IMR-90 (cell line): ENCODE results near the gene SSR1. TPM values are rescaled to one million over a fixed set of nuclear protein-coding genes. Genes with fewer than 3 reads are reported as not detected.

Source experiments
- ATAC-seq: fragments of 200-7000 bp; cut with Tn5 transposase; 2 replicates; pipeline ENCODE4 v1.9.1; 2020; ENCODE audit warnings: low read depth, mild to moderate bottlenecking, moderate library complexity
- BruUV-seq: library from RNA; stranded (reverse); fragments of 400-500 nt; replicated peaks from 2 replicates; lab custom pipeline; 2021; lab: Mats Ljungman, UMichigan
- CTCF ChIA-PET: fragments of 300-600 bp; formaldehyde crosslinking; extraction: SDS; loops from one replicate; lab custom pipeline; 2021; ENCODE audit warnings: antibody characterized with exemption; lab: Yijun Ruan, JAX
- POLR2A ChIA-PET: fragments of 300-600 bp; sonication (Branson Sonifier 250); formaldehyde crosslinking; loops from one replicate; lab custom pipeline; 2022; ENCODE audit warnings: antibody characterized with exemption; ENCODE audit not compliant: unreplicated experiment; lab: Charles Lee
- DNase-seq: peaks from one replicate; pipeline ENCODE4 v3.0.0; 2013
- H2AFZ ChIP-seq: replicated peaks from 2 replicates; pipeline ENCODE3; 2013; ENCODE audit warnings: low read length, mild to moderate bottlenecking; ENCODE audit not compliant: poor library complexity
- H2AK5ac ChIP-seq: 2 replicates; pipeline ENCODE4 v1.6.1; 2013; ENCODE audit warnings: low read depth, low read length, inconsistent platforms
- H2AK9ac ChIP-seq: replicated peaks from 2 replicates; pipeline ENCODE3; 2013; ENCODE audit warnings: mild to moderate bottlenecking, low read depth, low read length, moderate library complexity; ENCODE audit not compliant: poor library complexity
- H2BK120ac ChIP-seq: 2 replicates; pipeline ENCODE4 v1.6.1; 2013; ENCODE audit warnings: low read depth, low read length, inconsistent platforms
- H2BK15ac ChIP-seq: 3 replicates; pipeline ENCODE4 v1.6.1; 2013; ENCODE audit warnings: low read depth, low read length, inconsistent platforms
- H2BK20ac ChIP-seq: 2 replicates; pipeline ENCODE4 v1.6.1; 2013; ENCODE audit warnings: low read depth, mild to moderate bottlenecking, inconsistent platforms, low read length, moderate library complexity
- H2BK5ac ChIP-seq: 2 replicates; pipeline ENCODE4 v1.6.1; 2013; ENCODE audit warnings: mild to moderate bottlenecking, low read depth, low read length, inconsistent platforms; ENCODE audit not compliant: poor library complexity, severe bottlenecking
- H3K14ac ChIP-seq: replicated peaks from 2 replicates; pipeline ENCODE4 v1.6.1; 2013; ENCODE audit warnings: low read depth, low read length, inconsistent platforms
- H3K18ac ChIP-seq: 2 replicates; pipeline ENCODE4 v1.6.1; 2013; ENCODE audit warnings: low read depth, low read length, control low read depth
- H3K23ac ChIP-seq: 2 replicates; pipeline ENCODE4 v1.6.1; 2013; ENCODE audit warnings: low read depth, low read length, inconsistent platforms
- H3K27ac ChIP-seq: 2 replicates; pipeline ENCODE4 v1.5.1; 2013; ENCODE audit warnings: mild to moderate bottlenecking, control low read depth, low read length; ENCODE audit not compliant: insufficient read depth
- H3K27me3 ChIP-seq: 2 replicates; pipeline ENCODE4 v1.6.1; 2013; ENCODE audit warnings: low read length; ENCODE audit not compliant: control insufficient read depth, insufficient read depth
- H3K36me3 ChIP-seq: 2 replicates; pipeline ENCODE4 v1.6.1; 2013; ENCODE audit warnings: low read length, mixed read lengths; ENCODE audit not compliant: control insufficient read depth, insufficient read depth
- H3K4ac ChIP-seq: 2 replicates; pipeline ENCODE4 v1.6.1; 2013; ENCODE audit warnings: low read depth, low read length, inconsistent platforms
- H3K4me1 ChIP-seq: 2 replicates; pipeline ENCODE4 v1.6.1; 2013; ENCODE audit warnings: low read length, mixed read lengths; ENCODE audit not compliant: control insufficient read depth, insufficient read depth
- H3K4me2 ChIP-seq: 2 replicates; pipeline ENCODE4 v1.6.1; 2013; ENCODE audit warnings: low read depth, mild to moderate bottlenecking, control low read depth, low read length, moderate library complexity
- H3K4me3 ChIP-seq: 2 replicates; pipeline ENCODE4 v1.5.1; 2013; ENCODE audit warnings: low read depth, mild to moderate bottlenecking, control low read depth, low read length, moderate library complexity; ENCODE audit not compliant: insufficient read depth
- H3K56ac ChIP-seq: 2 replicates; pipeline ENCODE4 v1.6.1; 2013; ENCODE audit warnings: low read length, inconsistent platforms; ENCODE audit not compliant: insufficient read depth; ENCODE audit errors: extremely low read depth
- H3K79me1 ChIP-seq, 2 experiments: 2 replicates each; pipeline ENCODE4 v1.6.1; 2013; ENCODE audit warnings: low read length in 2 of 2, inconsistent platforms in 1 of 2, low read depth in 1 of 2
- H3K9ac ChIP-seq: 2 replicates; pipeline ENCODE4 v1.6.1; 2013; ENCODE audit warnings: low read depth, low read length, control low read depth
- H3K9me1 ChIP-seq: 2 replicates; pipeline ENCODE4 v1.6.1; 2013; ENCODE audit warnings: low read length, inconsistent platforms; ENCODE audit not compliant: insufficient read depth
- H3K9me3 ChIP-seq: 2 replicates; pipeline ENCODE4 v1.6.1; 2013; ENCODE audit warnings: low read length; ENCODE audit not compliant: control insufficient read depth, insufficient read depth
- H4K20me1 ChIP-seq: 2 replicates; pipeline ENCODE4 v1.6.1; 2013; ENCODE audit warnings: low read length, inconsistent platforms; ENCODE audit not compliant: insufficient read depth
- H4K5ac ChIP-seq: 2 replicates; pipeline ENCODE4 v1.6.1; 2013; ENCODE audit warnings: mild to moderate bottlenecking, low read depth, low read length, control low read depth
- H4K8ac ChIP-seq, 2 experiments: 2 replicates each; pipeline ENCODE4 v1.6.1; 2013; ENCODE audit warnings: low read depth in 2 of 2, low read length in 2 of 2, control low read depth in 1 of 2, inconsistent platforms in 1 of 2
- H4K91ac ChIP-seq: 2 replicates; pipeline ENCODE4 v1.6.1; 2013; ENCODE audit warnings: low read depth, low read length, inconsistent platforms; ENCODE audit not compliant: insufficient read depth
- CEBPB ChIP-seq: IDR thresholded peaks from 2 replicates; pipeline ENCODE4 v1.6.1; 2012; ENCODE audit warnings: low read depth, low read length, improper control_type of control experiment
- CHD1 ChIP-seq: IDR thresholded peaks from 2 replicates; pipeline ENCODE4 v1.6.1; 2012; ENCODE audit warnings: low read depth, low read length, improper control_type of control experiment
- ELK1 ChIP-seq: fragments of 150-350 bp; IDR thresholded peaks from 2 replicates; pipeline ENCODE4 v1.6.1; 2016; ENCODE audit warnings: low read depth, mild to moderate bottlenecking, low read length, moderate library complexity, borderline replicate concordance
- MAFK ChIP-seq: IDR thresholded peaks from 2 replicates; pipeline ENCODE4 v1.6.1; 2012; ENCODE audit warnings: low read depth, low read length, improper control_type of control experiment
- MAZ ChIP-seq: IDR thresholded peaks from 2 replicates; pipeline ENCODE4 v1.6.1; 2012; ENCODE audit warnings: low read depth, mild to moderate bottlenecking, low read length, improper control_type of control experiment, moderate library complexity, borderline replicate concordance
- NFE2L2 ChIP-seq: fragments of 150-350 bp; IDR thresholded peaks from 2 replicates; pipeline ENCODE4 v1.6.1; 2016; ENCODE audit warnings: low read depth, mild to moderate bottlenecking, low read length
- POLR2A ChIP-seq: IDR thresholded peaks from 2 replicates; pipeline ENCODE4 v1.6.1; 2012; ENCODE audit warnings: mild to moderate bottlenecking, low read depth, low read length
- RCOR1 ChIP-seq: IDR thresholded peaks from 2 replicates; pipeline ENCODE4 v1.6.1; 2012; ENCODE audit warnings: mild to moderate bottlenecking, low read length, improper control_type of control experiment; ENCODE audit not compliant: insufficient replicate concordance
- SMC3 ChIP-seq: fragments of 150-350 bp; IDR thresholded peaks from 2 replicates; pipeline ENCODE4 v1.6.1; 2016; ENCODE audit warnings: low read depth, mild to moderate bottlenecking, antibody characterized with exemption, low read length, moderate library complexity
- USF2 ChIP-seq: fragments of 150-350 bp; IDR thresholded peaks from 2 replicates; pipeline ENCODE4 v1.6.1; 2017; ENCODE audit warnings: mild to moderate bottlenecking, antibody characterized with exemption, low read length, low read depth
- WGBS, 2 experiments: methylation state at CpG; one replicate each; pipeline versions ENCODE4 v1.1.5 to v1.1.7; 2013; ENCODE audit warnings: missing lambda C conversion rate in 2 of 2; ENCODE audit not compliant: insufficient read length in 1 of 2; ENCODE audit errors: extremely low coverage in 2 of 2; 5-methylcytosine and 5-hydroxymethylcytosine counted together
- dilution Hi-C: fragments of 300-500 bp; cut with HindIII; formaldehyde crosslinking; loops from one replicate; pipeline ENCODE4 v1.14.3; 2018; ENCODE audit warnings: low sequenced_read_pairs; ENCODE audit not compliant: unreplicated experiment
- in situ Hi-C: fragments of 300-500 bp; cut with MboI; formaldehyde crosslinking; loops from 3 replicates; pipeline ENCODE4 v1.14.3; 2019; ENCODE audit warnings: low sequenced_read_pairs, inconsistent platforms, mixed read lengths
- intact Hi-C: fragments of 100-400 bp; cut with micrococcal nuclease; formaldehyde crosslinking; loops from 2 replicates; pipeline ENCODE4 v1.10.0; 2022
- polyA plus RNA-seq, 3 experiments: library from polyadenylated mRNA; depleted of rRNA; stranded (reverse); fragments of >200 nt; gene quantifications; 2 replicates each; pipeline ENCODE4 v1.2.3, GENCODE V29; 2012; ENCODE audit warnings: low replicate concordance in 1 of 3
- total RNA-seq: library from RNA; depleted of rRNA; stranded (reverse); fragments of >200 nt; gene quantifications from 2 replicates; pipeline ENCODE4 v1.2.3, GENCODE V29; 2012

The SSR1 gene
- total and polyA plus RNA-seq, 2 of the 4 experiments (the other 2 are of a cell fraction) = 110 to 120 TPM

- Histone ChIP-seq H2BK20ac (no peak overlapping the region), H3K14ac (no peak overlapping the region), H4K8ac (no peak overlapping the region), H3K4me3 (no peak overlapping the region), H2AK5ac (no peak overlapping the region), H3K4ac (no peak overlapping the region), H2BK15ac (no peak overlapping the region), H2AK9ac (peak overlapping the region; percentile 10), H2BK5ac (no peak overlapping the region), H3K9me1 (peaks cover 5% of the 10 kb centered on the region), H4K5ac (no peak overlapping the region), H3K4me2 (no peak overlapping the region), H3K9ac (no peak overlapping the region), H3K4me1 (peaks cover 4% of the 10 kb centered on the region; the same call in 1 of the 2 replicates), H4K91ac (no peak overlapping the region), H3K79me1 (peaks cover 28 to 42% of the 10 kb centered on the region in 2 experiments), H2BK120ac (no peak overlapping the region), H2AFZ (no peak overlapping the region), H4K20me1 (peaks cover 2% of the 10 kb centered on the region; the same call in 1 of the 2 replicates), H3K27ac (no peak overlapping the region), H3K23ac (no peak overlapping the region), H3K9me3 (no peaks in the 10 kb centered on the region), H3K27me3 (no peaks in the 10 kb centered on the region), H3K36me3 (peaks cover 60% of the 10 kb centered on the region), H3K56ac (no peak overlapping the region), H3K18ac (no peak overlapping the region)
- no TSS peak for BruUV-seq
- ATAC-seq (no peak), DNase-seq (no peak)
- ChIA-PET CTCF (no interaction called here), POLR2A (no interaction called here)
- in situ Hi-C loops (no loop called here), intact Hi-C loops (no loop called here), dilution Hi-C loops (no loop called here)
- TF ChIP-seq CHD1 = no peak
- TF ChIP-seq SMC3 = no peak
- no peak for TF ChIP-seq NFE2L2
- no peak for TF ChIP-seq RCOR1
- no peak for TF ChIP-seq ELK1
- TF ChIP-seq MAZ = no peak
- no peak for TF ChIP-seq POLR2A
- no peak for TF ChIP-seq USF2
- no peak for TF ChIP-seq CEBPB
- TF ChIP-seq MAFK = no peak
- 87% methylated on average over 43 of the region's 62 CpGs; no CpG with 5 or more reads in 1 of the 2 experiments for WGBS, 2 experiments
Observed at GRCh38 chr6:7229376-7230326, 83.3 kb downstream of the SSR1 start.
